ENCODE results near the gene MOG. TPM values are rescaled to one million over a fixed set of nuclear protein-coding genes. Genes with fewer than 3 reads are reported as not detected.

Gene MOG
- polyA plus RNA-seq, 3 donors: not detected

DNA sequence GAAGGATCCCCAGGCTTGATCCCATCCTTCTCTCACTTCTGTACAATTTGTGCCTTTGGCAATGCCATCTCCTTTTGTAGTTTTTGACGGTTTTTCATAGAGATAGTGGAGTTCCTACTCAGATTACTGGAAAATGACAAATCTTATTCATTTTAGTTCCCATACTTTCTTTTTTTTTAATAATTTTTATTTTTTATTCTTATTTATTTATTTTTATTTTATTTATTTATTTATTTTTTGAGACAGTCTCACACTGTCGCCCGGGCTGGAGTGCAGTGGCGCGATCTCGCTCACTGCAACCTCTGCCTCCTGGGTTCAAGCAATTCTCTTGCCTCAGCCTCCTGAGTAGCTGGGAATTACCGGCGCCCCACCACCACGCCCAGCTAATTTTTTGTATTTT, 19.6 kb upstream of the MOG start:
- TF ChIP-seq, protein P1, sequence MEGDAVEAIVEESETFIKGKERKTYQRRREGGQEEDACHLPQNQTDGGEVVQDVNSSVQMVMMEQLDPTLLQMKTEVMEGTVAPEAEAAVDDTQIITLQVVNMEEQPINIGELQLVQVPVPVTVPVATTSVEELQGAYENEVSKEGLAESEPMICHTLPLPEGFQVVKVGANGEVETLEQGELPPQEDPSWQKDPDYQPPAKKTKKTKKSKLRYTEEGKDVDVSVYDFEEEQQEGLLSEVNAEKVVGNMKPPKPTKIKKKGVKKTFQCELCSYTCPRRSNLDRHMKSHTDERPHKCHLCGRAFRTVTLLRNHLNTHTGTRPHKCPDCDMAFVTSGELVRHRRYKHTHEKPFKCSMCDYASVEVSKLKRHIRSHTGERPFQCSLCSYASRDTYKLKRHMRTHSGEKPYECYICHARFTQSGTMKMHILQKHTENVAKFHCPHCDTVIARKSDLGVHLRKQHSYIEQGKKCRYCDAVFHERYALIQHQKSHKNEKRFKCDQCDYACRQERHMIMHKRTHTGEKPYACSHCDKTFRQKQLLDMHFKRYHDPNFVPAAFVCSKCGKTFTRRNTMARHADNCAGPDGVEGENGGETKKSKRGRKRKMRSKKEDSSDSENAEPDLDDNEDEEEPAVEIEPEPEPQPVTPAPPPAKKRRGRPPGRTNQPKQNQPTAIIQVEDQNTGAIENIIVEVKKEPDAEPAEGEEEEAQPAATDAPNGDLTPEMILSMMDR (IDR thresholded peaks at IDR 0.05): no peak
- Histone ChIP-seq H3K4me3 (replicated peaks in 1 of 3; ENCODE audit: low read depth in 2 of 3, low read length in 3 of 3) (no peak overlapping the region), H3K36me3 (replicated peaks in 1 of 2; ENCODE audit: control insufficient read depth in 1 of 2, insufficient read depth in 2 of 2, low read length in 2 of 2) (no peaks in the 10 kb centered on the region), H2AFZ (ENCODE audit: insufficient read depth, low read depth, low read length, poor library complexity, severe bottlenecking) (no peak overlapping the region), H4K20me1 (ENCODE audit: insufficient read depth, low read length) (no peaks in the 10 kb centered on the region), H3K4me2 (replicated peaks; ENCODE audit: extremely low read depth, low read length, poor library complexity, severe bottlenecking) (no peak overlapping the region), H3K4me1 (ENCODE audit: control insufficient read depth in 1 of 2, insufficient read depth in 2 of 2, low read length in 2 of 2) (peaks cover 24 to 36% of the 10 kb centered on the region in 2 donors), H3K27me3 (ENCODE audit: control insufficient read depth in 2 of 2, insufficient read depth in 2 of 2, low read length in 2 of 2) (peaks cover 0 to under 1% of the 10 kb centered on the region in 2 donors), H3K27ac (ENCODE audit: low read depth in 1 of 2, low read length in 2 of 2) (no peak overlapping the region), H3K9ac (ENCODE audit: insufficient read depth, low read length, poor library complexity, severe bottlenecking) (no peak overlapping the region), H3K9me3 (replicated peaks in 1 of 2; ENCODE audit: control insufficient read depth in 1 of 2, insufficient read depth in 1 of 2, low read length in 2 of 2) (no peaks in the 10 kb centered on the region), H3K79me2 (ENCODE audit: insufficient read depth, low read length) (peaks cover 6% of the 10 kb centered on the region)
- no peak overlapping the region for H3K4me3 Mint-ChIP-seq
- 100% methylated on average over 5 of the region's 9 CpGs for WGBS (ENCODE audit: insufficient coverage)
- H3K4me1 Mint-ChIP-seq: peaks cover 36% of the 10 kb centered on the region
- H3K36me3 Mint-ChIP-seq: no peaks in the 10 kb centered on the region
- H3K9me3 Mint-ChIP-seq: peaks cover 0 to under 1% (median 0%) of the 10 kb centered on the region in 7 donors
- H3K27me3 Mint-ChIP-seq (ENCODE audit: low read depth in 3 of 3): peaks cover 2 to 10% (median 3%) of the 10 kb centered on the region in 3 donors
- peak overlapping the region in 1 of 7 donors; percentile 22 for H3K27ac Mint-ChIP-seq
- intact Hi-C loops (cut with micrococcal nuclease): no loop called here
- DNase-seq: no peak

DNA sequence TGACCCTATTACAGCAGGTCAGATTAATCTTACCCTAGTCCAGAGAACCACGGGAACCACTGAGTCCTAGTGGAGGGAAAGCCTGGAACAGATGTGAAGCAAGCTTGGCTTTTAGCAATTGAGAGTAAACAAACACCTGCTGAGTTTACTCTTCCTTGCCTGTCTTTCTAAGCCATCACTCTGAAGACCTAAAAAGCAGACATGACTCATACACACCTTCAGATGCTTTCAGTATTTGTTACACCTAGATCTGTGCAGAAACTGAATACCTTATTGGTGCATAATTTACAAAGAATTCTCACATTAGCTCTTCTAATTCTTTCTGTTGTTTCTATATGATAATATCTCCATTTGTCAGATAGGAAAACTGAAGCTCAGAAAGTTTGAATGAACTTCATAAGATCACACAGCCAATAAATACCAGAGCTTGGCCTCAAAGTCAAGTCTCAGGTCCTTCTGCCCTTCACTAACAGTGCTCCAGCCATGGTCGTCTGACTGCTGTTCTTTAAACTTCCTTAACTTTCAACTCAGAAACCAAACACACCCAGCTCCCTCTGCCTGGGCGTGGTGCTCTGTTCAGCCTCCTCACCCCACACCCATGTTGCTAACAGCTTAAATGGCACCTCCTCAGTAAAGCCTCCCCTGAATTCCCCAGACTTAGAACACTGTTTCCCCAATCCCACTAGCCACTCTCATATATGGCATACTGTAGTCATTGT, 15.3 kb upstream of the MOG start:
- TF ChIP-seq, protein P1 (IDR thresholded peaks at IDR 0.05): no peak
- Histone ChIP-seq H2AFZ (ENCODE audit: insufficient read depth, low read depth, low read length, poor library complexity, severe bottlenecking) (peak overlapping the region; percentile 22), H3K4me3 (replicated peaks in 1 of 3; ENCODE audit: low read depth in 2 of 3, low read length in 3 of 3) (no peak overlapping the region), H3K4me2 (replicated peaks; ENCODE audit: extremely low read depth, low read length, poor library complexity, severe bottlenecking) (peak overlapping the region; percentile 26), H3K9ac (ENCODE audit: insufficient read depth, low read length, poor library complexity, severe bottlenecking) (no peak overlapping the region), H3K27me3 (ENCODE audit: control insufficient read depth in 2 of 2, insufficient read depth in 2 of 2, low read length in 2 of 2) (no peaks in the 10 kb centered on the region), H3K36me3 (replicated peaks in 1 of 2; ENCODE audit: control insufficient read depth in 1 of 2, insufficient read depth in 2 of 2, low read length in 2 of 2) (no peaks in the 10 kb centered on the region), H4K20me1 (ENCODE audit: insufficient read depth, low read length) (no peaks in the 10 kb centered on the region), H3K79me2 (ENCODE audit: insufficient read depth, low read length) (no peaks in the 10 kb centered on the region), H3K9me3 (replicated peaks in 1 of 2; ENCODE audit: control insufficient read depth in 1 of 2, insufficient read depth in 1 of 2, low read length in 2 of 2) (no peaks in the 10 kb centered on the region), H3K27ac (ENCODE audit: low read depth in 1 of 2, low read length in 2 of 2) (peak overlapping the region in 1 of 2 donors; percentile 21), H3K4me1 (ENCODE audit: control insufficient read depth in 1 of 2, insufficient read depth in 2 of 2, low read length in 2 of 2) (peaks cover 3 to 15% of the 10 kb centered on the region in 2 donors)
- H3K27me3 Mint-ChIP-seq (ENCODE audit: low read depth in 3 of 3): peaks cover 4 to 7% (median 4%) of the 10 kb centered on the region in 3 donors
- intact Hi-C loops (cut with micrococcal nuclease): no loop called here
- no peak for DNase-seq
- peaks cover 11% of the 10 kb centered on the region for H3K4me1 Mint-ChIP-seq
- H3K9me3 Mint-ChIP-seq: no peaks in the 10 kb centered on the region
- 5% methylated on average over 2 of the region's 3 CpGs for WGBS (ENCODE audit: insufficient coverage)
- no peaks in the 10 kb centered on the region for H3K36me3 Mint-ChIP-seq
- peak overlapping the region; percentile 1 to 68 for H3K4me3 Mint-ChIP-seq
- H3K27ac Mint-ChIP-seq: peak overlapping the region; percentile 44 to 82 (median 77)
